PC-9 (cell line): ENCODE measurements around the gene SYNPR.

ENCODE experiments used
- CTCF ChIP-seq: fragments of 200-600 bp; sonication (generic); conservative IDR thresholded peaks from 2 replicates; pipeline ENCODE4 v1.6.1; 2017; ENCODE audit warnings: mixed run types, antibody characterized with exemption, mild to moderate bottlenecking, moderate library complexity
- EZH2 ChIP-seq: fragments of 200-600 bp; sonication (generic); IDR thresholded peaks from 2 replicates; pipeline ENCODE4 v1.8.0; 2017; ENCODE audit warnings: antibody characterized with exemption, low read depth

- TF ChIP-seq CTCF (no peak), EZH2 (no peak)
Observed at GRCh38 chr3:63492464-63492863, 214.4 kb downstream of the SYNPR start.
